ENCODE results near the gene WDR75.

The WDR75 gene

DNA sequence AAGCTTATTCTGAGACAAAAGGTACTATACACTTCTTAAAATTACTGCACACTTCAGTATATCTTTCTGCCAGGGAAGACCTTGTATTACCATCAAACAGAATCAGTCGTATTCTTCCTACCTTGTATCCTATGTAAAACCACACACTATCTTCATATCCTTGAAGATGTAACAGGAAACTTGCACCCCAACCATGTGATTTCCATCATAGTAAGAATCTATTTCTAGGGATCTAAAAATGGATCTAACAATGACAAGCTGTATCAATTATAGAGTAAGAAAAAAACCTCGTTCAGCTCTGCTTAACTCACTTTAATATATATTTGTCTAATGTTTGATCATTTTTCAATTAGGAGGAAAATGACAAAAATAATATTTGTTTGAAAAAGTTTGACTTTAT, 60.2 kb downstream of the WDR75 start:
- DNase-seq: no peak

GRCh38 chr2:189502714-189503113, 61.4 kb downstream of the WDR75 start:
- DNase-seq: no peak

GRCh38 chr2:189504238-189504637, 63.0 kb downstream of the WDR75 start:
- no peak for DNase-seq

- no peak for DNase-seq
These were observed 64.2 kb downstream of the WDR75 start for GRCh38 chr2:189505492-189505891.

GRCh38 chr2:189506514-189506976, 65.3 kb downstream of the WDR75 start:
- no peak for DNase-seq

- DNase-seq: no peak
These were observed 70.1 kb downstream of the WDR75 start for GRCh38 chr2:189511210-189511959.

DNA sequence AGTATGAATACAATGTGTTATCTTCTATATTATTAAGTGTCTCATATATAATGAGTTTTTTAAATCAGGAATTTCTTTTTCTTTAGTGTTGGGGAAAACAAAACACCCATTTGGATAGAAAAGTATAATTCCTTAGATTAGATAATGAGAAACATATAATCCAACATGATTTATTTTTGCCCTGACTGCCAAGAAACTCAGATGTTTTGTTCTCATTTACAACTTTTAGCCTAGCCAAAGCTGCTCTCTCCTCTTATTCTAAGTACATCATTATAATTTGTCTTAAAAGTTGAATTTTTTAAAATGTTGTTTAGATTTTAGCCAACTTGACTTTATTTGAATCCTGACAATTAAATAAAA, 70.7 kb downstream of the WDR75 start:
- no peak for DNase-seq

- no peak for DNase-seq
These were observed 71.6 kb downstream of the WDR75 start for GRCh38 chr2:189512879-189513278.

- no peak for DNase-seq
These were observed 72.8 kb downstream of the WDR75 start for GRCh38 chr2:189514104-189514503.

GRCh38 chr2:189515264-189515663, 74.0 kb downstream of the WDR75 start:
- no peak for DNase-seq

DNA sequence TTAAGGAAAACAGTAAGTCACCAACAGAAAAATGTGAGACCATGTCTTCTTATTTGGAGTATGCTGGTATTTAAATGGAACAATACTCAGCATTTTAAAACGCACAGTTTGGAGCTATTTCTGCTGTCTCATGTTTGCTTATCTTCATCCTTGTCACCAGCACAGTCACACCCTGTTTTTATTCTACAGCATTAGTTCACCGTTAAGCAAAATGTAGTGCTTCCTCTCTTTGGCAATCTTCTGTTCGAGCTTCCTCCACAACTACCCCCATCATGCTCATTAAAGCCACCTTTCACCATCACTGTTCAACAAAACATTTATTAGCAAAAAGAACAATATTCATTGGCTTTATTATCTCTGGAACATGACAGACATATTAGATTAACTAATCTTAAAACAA, 75.3 kb downstream of the WDR75 start:
- no peak for DNase-seq

DNA sequence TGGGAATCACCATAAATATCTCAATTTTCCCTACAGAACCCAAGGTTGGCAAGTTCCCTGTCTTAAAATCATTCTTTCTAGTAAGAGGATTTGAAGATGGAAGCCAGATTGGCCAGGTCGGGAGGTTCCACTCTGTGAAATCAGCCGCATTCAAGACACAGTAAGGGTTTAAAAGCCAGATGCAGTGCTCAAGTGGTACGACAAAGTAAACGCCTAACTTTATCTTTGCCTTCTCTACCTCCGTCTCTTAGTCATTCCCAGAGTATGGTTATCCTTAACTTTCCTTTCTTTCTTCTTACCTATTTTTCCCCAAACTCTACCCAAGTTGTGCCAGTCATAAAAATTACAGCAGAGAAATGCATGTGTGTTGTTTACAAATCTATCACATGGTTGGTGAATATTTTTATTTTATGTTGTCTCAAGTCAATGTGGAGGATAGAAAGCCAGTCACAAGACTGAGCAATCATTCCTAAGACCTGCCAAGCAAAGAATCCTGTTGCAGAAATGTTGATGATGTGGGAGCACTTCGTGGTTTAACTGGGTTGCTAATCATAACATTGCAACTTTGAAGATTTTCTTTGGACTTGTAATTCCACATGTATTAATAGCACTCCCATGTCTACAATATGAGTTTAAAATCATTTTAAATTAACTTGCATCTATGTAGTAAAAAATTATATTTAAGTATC, 76.7 kb downstream of the WDR75 start:
- no peak for DNase-seq

DNA sequence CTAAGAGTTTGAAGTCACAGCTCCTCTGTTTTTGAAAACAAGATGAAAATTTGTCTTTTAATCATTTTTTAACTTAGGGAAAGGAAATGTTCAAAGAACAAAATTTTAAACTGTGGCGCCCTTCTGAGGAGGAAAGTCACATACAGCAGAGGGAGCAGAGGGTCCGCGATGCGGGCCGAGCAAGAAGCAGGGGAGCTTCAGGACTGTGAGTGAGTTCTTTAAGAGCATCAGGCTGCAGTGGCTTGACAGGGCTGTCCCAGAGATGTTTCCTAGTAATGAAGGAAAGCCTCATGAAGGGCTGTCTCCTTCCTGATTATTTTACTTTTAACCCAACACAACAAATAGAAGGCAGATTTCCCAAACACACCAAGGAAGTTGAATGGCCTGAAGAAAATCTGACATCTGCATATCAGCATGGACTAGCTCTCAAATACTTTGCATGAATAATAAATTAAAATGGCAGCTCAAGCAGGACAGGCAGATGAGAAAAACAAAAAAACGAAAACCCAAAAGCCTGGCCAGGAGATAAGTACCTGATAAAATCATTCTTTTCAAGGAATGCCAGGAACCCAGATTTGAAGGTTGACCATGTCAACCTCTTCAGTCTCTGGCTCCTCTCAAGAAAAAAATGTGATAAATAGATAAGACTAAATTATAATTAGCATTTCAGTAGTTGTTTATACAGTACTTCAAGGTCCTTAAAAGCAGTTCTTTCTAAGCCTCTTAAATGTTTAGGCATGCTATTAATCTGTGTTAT, 78.5 kb downstream of the WDR75 start:
- no peak for DNase-seq

DNA sequence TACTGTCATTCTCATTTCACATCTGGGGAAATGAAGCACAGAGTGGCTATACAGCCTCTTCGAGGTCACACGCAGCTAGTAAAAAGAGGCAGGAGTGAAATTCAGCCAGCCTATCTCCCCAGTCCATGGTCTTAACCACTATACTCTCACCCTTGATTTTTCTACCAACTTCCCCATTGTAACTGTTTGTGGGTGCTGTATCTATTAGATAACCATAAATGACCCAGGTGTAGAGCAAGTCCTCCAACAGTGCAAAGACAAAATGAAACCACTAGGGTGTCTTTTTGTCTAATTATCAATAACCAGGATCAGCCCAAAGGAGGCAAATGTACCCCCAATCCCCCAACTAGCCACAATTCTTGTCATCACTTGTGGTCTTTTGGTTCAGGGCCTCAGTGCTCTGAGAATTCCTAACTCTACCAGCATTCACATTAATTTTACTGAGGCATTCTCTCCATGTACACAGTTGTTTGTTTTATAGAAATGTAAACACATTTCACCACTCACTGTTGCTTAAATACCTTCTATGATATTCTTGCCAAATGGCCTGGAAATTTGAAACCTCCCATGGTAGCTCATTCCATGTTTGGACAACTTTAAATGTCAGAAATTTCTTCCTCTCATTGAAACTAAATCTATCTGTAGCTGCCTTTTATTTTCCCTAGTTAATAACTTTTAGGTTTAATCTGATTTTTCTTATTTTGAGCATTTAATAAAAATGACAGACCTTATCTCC, 80.6 kb downstream of the WDR75 start:
- no peak for DNase-seq

GRCh38 chr2:189522435-189523151, 81.3 kb downstream of the WDR75 start:
- no peak for DNase-seq

GRCh38 chr2:189524746-189525145, 83.5 kb downstream of the WDR75 start:
- no peak for DNase-seq

Measured in GOT3 (cell line).